Stimulated activated CD8-positive, alpha-beta memory T cell treated with anti-CD3 and anti-CD28 coated beads, Interleukin-7, amount 100 ng/mL, for 24 hours (primary cell): Measurements from ENCODE around the gene LRBA.
"Not testable (repeated sequence)": the region's sequence is repeated elsewhere in the genome, so short reads cannot be mapped to it uniquely, and the experiment has no call there.

Source experiments
- DNase-seq: peaks from one replicate; pipeline ENCODE4 v3.0.0-alpha.2; 2020; ENCODE audit warnings: low read depth

The LRBA gene

GRCh38 chr4:150943126-150943525 lies 72.0 kb downstream of the LRBA start:
- no peak for DNase-seq

GRCh38 chr4:150942539-150942938 lies 72.5 kb downstream of the LRBA start:
- DNase-seq = no peak

- DNase-seq = no peak
Measured at GRCh38 chr4:150940123-150940522, 75.0 kb downstream of the LRBA start.

GRCh38 chr4:150939530-150939929 lies 75.6 kb downstream of the LRBA start:
- DNase-seq = no peak

GRCh38 chr4:150938873-150939499 lies 76.1 kb downstream of the LRBA start:
- DNase-seq = no peak

GRCh38 chr4:150938417-150938816 lies 76.7 kb downstream of the LRBA start:
- no peak for DNase-seq

GRCh38 chr4:150934022-150934421 lies 81.1 kb downstream of the LRBA start:
- DNase-seq = no peak

GRCh38 chr4:150931796-150932195 lies 83.3 kb downstream of the LRBA start:
- DNase-seq = no peak

- DNase-seq = no peak
Measured at GRCh38 chr4:150931005-150931404, 84.1 kb downstream of the LRBA start.

- DNase-seq = no peak
Measured at GRCh38 chr4:150923945-150924344, 91.1 kb downstream of the LRBA start.

GRCh38 chr4:150921486-150921885 lies 93.6 kb downstream of the LRBA start:
- not testable (repeated sequence) for DNase-seq

GRCh38 chr4:150918562-150918961 lies 96.5 kb downstream of the LRBA start:
- not testable (repeated sequence) for DNase-seq

GRCh38 chr4:150911326-150911725 lies 103.8 kb downstream of the LRBA start:
- DNase-seq = no peak

GRCh38 chr4:150909116-150909515 lies 106.0 kb downstream of the LRBA start:
- DNase-seq = no peak

- DNase-seq = no peak
Measured at GRCh38 chr4:150906987-150907633, 108.0 kb downstream of the LRBA start.

- DNase-seq = no peak
Measured at GRCh38 chr4:150904671-150905070, 110.4 kb downstream of the LRBA start.

- DNase-seq = no peak
Measured at GRCh38 chr4:150903603-150904002, 111.5 kb downstream of the LRBA start.

GRCh38 chr4:150896497-150896896 lies 118.6 kb downstream of the LRBA start:
- DNase-seq = no peak

GRCh38 chr4:150890246-150890645 lies 124.8 kb downstream of the LRBA start:
- no peak for DNase-seq

- no peak for DNase-seq
Measured at GRCh38 chr4:150889306-150889705, 125.8 kb downstream of the LRBA start.

- no peak for DNase-seq
Measured at GRCh38 chr4:150888625-150889024, 126.5 kb downstream of the LRBA start.

- DNase-seq = no peak
Measured at GRCh38 chr4:150888217-150888616, 126.9 kb downstream of the LRBA start.

GRCh38 chr4:150886597-150886996 lies 128.5 kb downstream of the LRBA start:
- DNase-seq = no peak

- DNase-seq = no peak
Measured at GRCh38 chr4:150884625-150885024, 130.5 kb downstream of the LRBA start.
